Naive B cell (primary cell): ENCODE results near the gene ALAS1. TPM values are rescaled to one million over a fixed set of nuclear protein-coding genes. Genes with fewer than 3 reads are reported as not detected.

Experiments used
- ATAC-seq, 2 donors: fragments of 150-1000 bp; cut with Tn5 transposase; 2 replicates each; pipeline ENCODE4 v1.10.0; 2021; ENCODE audit warnings: low read depth in 2 of 2, mild to moderate bottlenecking in 2 of 2, moderate library complexity in 2 of 2
- DNase-seq: peaks from one replicate; pipeline ENCODE4 v3.0.0; 2022
- H3K27ac Mint-ChIP-seq, 6 donors: one replicate each; pipeline ENCODE4 v1.8.0; 2020 to 2022; ENCODE audit warnings: mild to moderate bottlenecking in 6 of 6, mixed read lengths in 6 of 6, moderate library complexity in 5 of 6, inconsistent platforms in 2 of 6
- H3K27me3 Mint-ChIP-seq, 3 donors: one replicate each; pipeline ENCODE4 v1.8.0; 2021 to 2022; ENCODE audit warnings: mixed read lengths in 3 of 3, mild to moderate bottlenecking in 1 of 3
- H3K36me3 Mint-ChIP-seq, 2 donors: one replicate each; pipeline ENCODE4 v1.8.0; 2020 to 2022; ENCODE audit warnings: mixed read lengths in 2 of 2, inconsistent platforms in 1 of 2, mild to moderate bottlenecking in 1 of 2
- H3K4me1 Mint-ChIP-seq, 3 donors: one replicate each; pipeline ENCODE4 v1.8.0; 2020 to 2022; ENCODE audit warnings: mixed read lengths in 3 of 3, inconsistent platforms in 1 of 3, mild to moderate bottlenecking in 1 of 3, moderate library complexity in 1 of 3
- H3K4me3 Mint-ChIP-seq, 8 donors: one replicate each; pipeline ENCODE4 v1.8.0; 2020 to 2022; ENCODE audit warnings: mild to moderate bottlenecking in 8 of 8, mixed read lengths in 8 of 8, moderate library complexity in 8 of 8, inconsistent platforms in 2 of 8
- H3K9me3 Mint-ChIP-seq, 7 donors: one replicate each; pipeline ENCODE4 v1.8.0; 2020 to 2022; ENCODE audit warnings: mixed read lengths in 7 of 7, mild to moderate bottlenecking in 5 of 7, inconsistent platforms in 2 of 7, moderate library complexity in 1 of 7
- polyA plus RNA-seq, 6 donors: library from polyadenylated mRNA; unstranded; fragments of 300-500 nt; fragmentation: Illumina TruSeq; gene quantifications; one replicate each; pipeline ENCODE4 v1.2.3, GENCODE V29; 2021; ENCODE audit warnings: low read depth in 6 of 6

Gene ALAS1
- polyA plus RNA-seq, 6 donors from 2014 or later: 10.3 to 25.6 (median 18.7) TPM

- H3K36me3 Mint-ChIP-seq: no peaks in the 10 kb centered on the region
- peak overlapping the region in 7 of 8 donors; percentile 25 to 89 (median 54) for H3K4me3 Mint-ChIP-seq
- DNase-seq (no peak), ATAC-seq (no peak)
- peaks cover 67 to 78% (median 75%) of the 10 kb centered on the region in 3 donors for H3K4me1 Mint-ChIP-seq
- no peaks in the 10 kb centered on the region for H3K9me3 Mint-ChIP-seq
- peak overlapping the region in 4 of 6 donors; percentile 44 to 97 (median 70) for H3K27ac Mint-ChIP-seq
- H3K27me3 Mint-ChIP-seq: no peaks in the 10 kb centered on the region
Measured at GRCh38 chr3:52222319-52223221, 24.6 kb downstream of the ALAS1 start.

GRCh38 chr3:52223449-52224408 lies 25.8 kb downstream of the ALAS1 start:
- peak overlapping the region; percentile 79 to 95 (median 90) for H3K4me3 Mint-ChIP-seq
- ATAC-seq: no peak
- H3K36me3 Mint-ChIP-seq: no peaks in the 10 kb centered on the region
- no peak for DNase-seq
- no peaks in the 10 kb centered on the region for H3K27me3 Mint-ChIP-seq
- no peaks in the 10 kb centered on the region for H3K9me3 Mint-ChIP-seq
- peak overlapping the region; percentile 85 to 99 (median 96) for H3K27ac Mint-ChIP-seq
- H3K4me1 Mint-ChIP-seq: peaks cover 61 to 71% (median 65%) of the 10 kb centered on the region in 3 donors

- Mint-ChIP-seq H3K4me1 (peaks cover 51 to 62% (median 55%) of the 10 kb centered on the region in 3 donors), H3K4me3 (peak within 1 kb of the TSS; percentile 79 to 95 (median 90)), H3K9me3 (no peaks in the 10 kb centered on the region), H3K36me3 (no peaks in the 10 kb centered on the region), H3K27me3 (no peaks in the 10 kb centered on the region), H3K27ac (peak within 1 kb of the TSS; percentile 93 to 99 (median 96))
- DNase-seq (peak; percentile 92), ATAC-seq (peak; percentile 95 to 96)
Measured at GRCh38 chr3:52225452-52226228, 27.7 kb downstream of the ALAS1 start, which contains the start of gene TLR9. Gene TLR9, minus strand, starts transcription at chr3:52225645. Its CDS starts 116 bp downstream, at chr3:52225529.

- DNase-seq (no peak), ATAC-seq (no peak)
- Mint-ChIP-seq H3K9me3 (no peaks in the 10 kb centered on the region), H3K27ac (peak overlapping the region; percentile 93 to 99 (median 96)), H3K4me3 (peak overlapping the region; percentile 79 to 95 (median 90)), H3K36me3 (no peaks in the 10 kb centered on the region), H3K27me3 (no peaks in the 10 kb centered on the region), H3K4me1 (peaks cover 51 to 59% (median 54%) of the 10 kb centered on the region in 3 donors)
Measured at GRCh38 chr3:52226229-52226817, 28.4 kb downstream of the ALAS1 start.

- Mint-ChIP-seq H3K27me3 (no peaks in the 10 kb centered on the region), H3K9me3 (no peaks in the 10 kb centered on the region), H3K36me3 (no peaks in the 10 kb centered on the region), H3K4me3 (peak overlapping the region in 4 of 8 donors; percentile 6 to 95 (median 84)), H3K4me1 (peaks cover 59 to 63% (median 60%) of the 10 kb centered on the region in 3 donors), H3K27ac (peak overlapping the region; percentile 12 to 99 (median 96))
- no peak for ATAC-seq
- DNase-seq: no peak
Measured at GRCh38 chr3:52227117-52227516, 29.2 kb downstream of the ALAS1 start.

GRCh38 chr3:52227766-52228165 lies 29.8 kb downstream of the ALAS1 start:
- no peaks in the 10 kb centered on the region for H3K27me3 Mint-ChIP-seq
- H3K36me3 Mint-ChIP-seq: no peaks in the 10 kb centered on the region
- DNase-seq (no peak), ATAC-seq (no peak)
- H3K9me3 Mint-ChIP-seq: no peaks in the 10 kb centered on the region
- peak overlapping the region in 3 of 6 donors; percentile 73 to 97 (median 83) for H3K27ac Mint-ChIP-seq
- peaks cover 61 to 66% (median 65%) of the 10 kb centered on the region in 3 donors for H3K4me1 Mint-ChIP-seq
- no peak overlapping the region for H3K4me3 Mint-ChIP-seq

GRCh38 chr3:52228266-52228665 lies 30.3 kb downstream of the ALAS1 start:
- H3K4me1 Mint-ChIP-seq: peaks cover 56 to 64% (median 63%) of the 10 kb centered on the region in 3 donors
- ATAC-seq: no peak
- DNase-seq: no peak
- no peaks in the 10 kb centered on the region for H3K27me3 Mint-ChIP-seq
- H3K4me3 Mint-ChIP-seq: no peak overlapping the region
- H3K9me3 Mint-ChIP-seq: no peaks in the 10 kb centered on the region
- no peaks in the 10 kb centered on the region for H3K36me3 Mint-ChIP-seq
- peak overlapping the region in 2 of 6 donors; percentile 10 to 65 for H3K27ac Mint-ChIP-seq

- H3K27me3 Mint-ChIP-seq: no peaks in the 10 kb centered on the region
- no peak for ATAC-seq
- H3K27ac Mint-ChIP-seq: no peak overlapping the region
- DNase-seq: no peak
- H3K9me3 Mint-ChIP-seq: no peaks in the 10 kb centered on the region
- H3K4me1 Mint-ChIP-seq: peaks cover 50 to 59% (median 58%) of the 10 kb centered on the region in 3 donors
- no peak overlapping the region for H3K4me3 Mint-ChIP-seq
- H3K36me3 Mint-ChIP-seq: no peaks in the 10 kb centered on the region
Measured at GRCh38 chr3:52228751-52229291, 30.9 kb downstream of the ALAS1 start.

- Mint-ChIP-seq H3K36me3 (no peaks in the 10 kb centered on the region), H3K4me1 (peaks cover 42 to 58% (median 50%) of the 10 kb centered on the region in 3 donors), H3K27ac (no peak overlapping the region), H3K9me3 (no peaks in the 10 kb centered on the region), H3K4me3 (no peak overlapping the region), H3K27me3 (no peaks in the 10 kb centered on the region)
- ATAC-seq (no peak), DNase-seq (no peak)
Measured at GRCh38 chr3:52229656-52230055, 31.7 kb downstream of the ALAS1 start.

GRCh38 chr3:52230461-52230860 lies 32.5 kb downstream of the ALAS1 start:
- no peak for DNase-seq
- no peak for ATAC-seq
- H3K4me1 Mint-ChIP-seq: peaks cover 42 to 51% (median 44%) of the 10 kb centered on the region in 3 donors
- H3K27me3 Mint-ChIP-seq: no peaks in the 10 kb centered on the region
- H3K27ac Mint-ChIP-seq: no peak overlapping the region
- no peaks in the 10 kb centered on the region for H3K36me3 Mint-ChIP-seq
- no peaks in the 10 kb centered on the region for H3K9me3 Mint-ChIP-seq
- H3K4me3 Mint-ChIP-seq: peak overlapping the region in 2 of 8 donors; percentile 22 to 26

GRCh38 chr3:52230889-52231499 lies 33.0 kb downstream of the ALAS1 start:
- Mint-ChIP-seq H3K36me3 (no peaks in the 10 kb centered on the region), H3K27ac (peak overlapping the region in 2 of 6 donors; percentile 66 to 73), H3K9me3 (no peaks in the 10 kb centered on the region), H3K27me3 (no peaks in the 10 kb centered on the region), H3K4me3 (peak overlapping the region in 1 of 8 donors; percentile 26), H3K4me1 (peaks cover 40 to 46% (median 44%) of the 10 kb centered on the region in 3 donors)
- ATAC-seq (no peak), DNase-seq (no peak)
